Loucy (cell line): ENCODE results near the gene MAP7.

ENCODE experiments used
- CTCF ChIP-seq: fragments of 200-600 bp; sonication (generic); conservative IDR thresholded peaks from 2 replicates; pipeline ENCODE4 v1.5.1; 2014; ENCODE audit warnings: mild to moderate bottlenecking, antibody characterized with exemption, low read length
- EZH2phosphoT487 ChIP-seq: fragments of 200-600 bp; IDR thresholded peaks from 2 replicates; pipeline ENCODE4 v1.6.1; 2018; ENCODE audit warnings: antibody characterized with exemption, mild to moderate bottlenecking, moderate library complexity, borderline replicate concordance

GRCh38 chr6:136548582-136549299 lies 1.5 kb downstream of the MAP7 start:
- TF ChIP-seq CTCF (no peak), EZH2phosphoT487 (no peak)
